Fibroblast of lung (primary cell): Measurements from ENCODE around the gene C22orf15. TPM values are rescaled to one million over a fixed set of nuclear protein-coding genes. Genes with fewer than 3 reads are reported as not detected.

Experiments
- DNase-seq, 2 donors: peaks; one replicate each; pipeline versions ENCODE4 v3.0.0 to v3.0.0-alpha.2; 2010; ENCODE audit warnings: low read depth in 2 of 2
- H2AFZ ChIP-seq: 2 replicates; pipeline ENCODE4 v1.5.1; 2012; ENCODE audit warnings: low read length, control low read depth, inconsistent platforms
- H3K27ac ChIP-seq: 2 replicates; pipeline ENCODE4 v1.5.1; 2011; ENCODE audit warnings: low read length, control low read depth; ENCODE audit not compliant: insufficient read depth
- H3K27me3 ChIP-seq: 2 replicates; pipeline ENCODE4 v1.5.1; 2011; ENCODE audit warnings: mild to moderate bottlenecking, low read length; ENCODE audit not compliant: control insufficient read depth, insufficient read depth
- H3K36me3 ChIP-seq: 2 replicates; pipeline ENCODE4 v1.5.1; 2011; ENCODE audit warnings: low read length; ENCODE audit not compliant: control insufficient read depth, insufficient read depth
- H3K4me1 ChIP-seq: 2 replicates; pipeline ENCODE4 v1.5.1; 2011; ENCODE audit warnings: low read length; ENCODE audit not compliant: control insufficient read depth, insufficient read depth; ENCODE audit errors: extremely low read depth
- H3K4me2 ChIP-seq: 2 replicates; pipeline ENCODE4 v1.5.1; 2011; ENCODE audit warnings: low read length, control low read depth; ENCODE audit not compliant: insufficient read depth; ENCODE audit errors: extremely low read depth
- H3K4me3 ChIP-seq, 4 experiments: fragments of 200-600 bp in 1 of 4; sonication (generic) in 1 of 4; replicated peaks in 1 of 4; 2 replicates each; pipeline ENCODE4 v1.5.1; 2011 to 2016; ENCODE audit warnings: low read length in 4 of 4, low read depth in 3 of 4, mild to moderate bottlenecking in 3 of 4, control low read depth in 2 of 4, inconsistent platforms in 1 of 4, mixed read lengths in 1 of 4; ENCODE audit not compliant: insufficient read depth in 1 of 4; ENCODE audit errors: control extremely low read depth in 1 of 4
- H3K79me2 ChIP-seq: 2 replicates; pipeline ENCODE4 v1.5.1; 2012; ENCODE audit warnings: mild to moderate bottlenecking, low read length, inconsistent platforms; ENCODE audit not compliant: control insufficient read depth, insufficient read depth
- H3K9ac ChIP-seq: 2 replicates; pipeline ENCODE4 v1.5.1; 2011; ENCODE audit warnings: mild to moderate bottlenecking, low read length, control low read depth; ENCODE audit not compliant: insufficient read depth
- H3K9me3 ChIP-seq: 2 replicates; pipeline ENCODE4 v1.5.1; 2012; ENCODE audit warnings: low read depth, low read length; ENCODE audit not compliant: control insufficient read depth, insufficient read depth
- H4K20me1 ChIP-seq: 2 replicates; pipeline ENCODE4 v1.5.1; 2011; ENCODE audit warnings: low read length; ENCODE audit not compliant: control insufficient read depth, insufficient read depth; ENCODE audit errors: extremely low read depth
- CTCF ChIP-seq, 2 donors: IDR thresholded peaks in 1 of 2; conservative IDR thresholded peaks in 1 of 2; 1 replicate in 1 of 2; 2 replicates in 1 of 2; pipeline ENCODE4 v1.5.1; 2011 to 2012; ENCODE audit warnings: low read length in 2 of 2, control low read depth in 1 of 2, inconsistent platforms in 1 of 2, low read depth in 1 of 2, mild to moderate bottlenecking in 1 of 2
- EZH2 ChIP-seq: IDR thresholded peaks from 2 replicates; pipeline ENCODE4 v1.5.1; 2012; ENCODE audit warnings: low read length, control low read depth, mild to moderate bottlenecking; ENCODE audit errors: missing control alignments
- polyA plus RNA-seq, 2 donors: library from polyadenylated mRNA; depleted of rRNA in 1 of 2; stranded (reverse) in 1 of 2; unstranded in 1 of 2; fragments of >200 nt; gene quantifications; 2 replicates each; pipeline ENCODE4 v1.2.1, GENCODE V29; 2011 to 2012; ENCODE audit warnings: missing spikeins in 1 of 2
- total RNA-seq: library from RNA; depleted of rRNA; stranded (reverse); fragments of >200 nt; gene quantifications from 2 replicates; pipeline ENCODE4 v1.2.1, GENCODE V29; 2014

The C22orf15 gene
- total and polyA plus RNA-seq, 2 donors (not counting 1 experiment from before 2014, with no cell fraction given) = 1.4 to 2.5 TPM

GRCh38 chr22:23751441-23751996 is 11.3 kb upstream of the C22orf15 start:
- TF ChIP-seq EZH2 (no peak), CTCF (conservative IDR thresholded peaks at IDR 0.05 in 1 of 2, IDR thresholded peaks at IDR 0.05 in 1 of 2; ENCODE audit: low read depth in 1 of 2, low read length in 2 of 2) (no peak)
- Histone ChIP-seq H3K27me3 (no peaks in the 10 kb centered on the region), H4K20me1 (no peaks in the 10 kb centered on the region), H3K9me3 (no peaks in the 10 kb centered on the region), H3K4me2 (peak overlapping the region; percentile 87), H3K27ac (peak overlapping the region; percentile 71), H3K9ac (peak overlapping the region; percentile 84), H3K36me3 (no peaks in the 10 kb centered on the region), H3K4me1 (no peaks in the 10 kb centered on the region), H3K4me3 (peak overlapping the region; percentile 56 to 80 (median 74)), H2AFZ (peak overlapping the region; percentile 96), H3K79me2 (no peaks in the 10 kb centered on the region)
- DNase-seq = peak in 1 of 2 donors; percentile 34

- Histone ChIP-seq H3K4me2 (no peak overlapping the region), H3K27me3 (no peaks in the 10 kb centered on the region), H2AFZ (no peak overlapping the region), H3K4me1 (no peaks in the 10 kb centered on the region), H3K79me2 (no peaks in the 10 kb centered on the region), H3K4me3 (no peak overlapping the region), H3K36me3 (no peaks in the 10 kb centered on the region), H4K20me1 (no peaks in the 10 kb centered on the region), H3K27ac (no peak overlapping the region), H3K9me3 (no peaks in the 10 kb centered on the region), H3K9ac (no peak overlapping the region)
- no peak for TF ChIP-seq EZH2
- TF ChIP-seq CTCF (conservative IDR thresholded peaks at IDR 0.05 in 1 of 2, IDR thresholded peaks at IDR 0.05 in 1 of 2; ENCODE audit: low read depth in 1 of 2, low read length in 2 of 2) = no peak
- no peak for DNase-seq
Measured at GRCh38 chr22:23752090-23752691, 10.6 kb upstream of the C22orf15 start.

GRCh38 chr22:23752750-23753149 is 10.0 kb upstream of the C22orf15 start:
- no peaks in the 10 kb centered on the region for H3K9me3 ChIP-seq
- H3K9ac ChIP-seq = no peak overlapping the region
- H3K4me3 ChIP-seq = no peak overlapping the region
- no peak overlapping the region for H3K27ac ChIP-seq
- no peaks in the 10 kb centered on the region for H3K79me2 ChIP-seq
- H2AFZ ChIP-seq = no peak overlapping the region
- H3K27me3 ChIP-seq = no peaks in the 10 kb centered on the region
- no peak for TF ChIP-seq CTCF (conservative IDR thresholded peaks at IDR 0.05 in 1 of 2, IDR thresholded peaks at IDR 0.05 in 1 of 2; ENCODE audit: low read depth in 1 of 2, low read length in 2 of 2)
- no peak for TF ChIP-seq EZH2
- H3K4me1 ChIP-seq = no peaks in the 10 kb centered on the region
- H4K20me1 ChIP-seq = no peaks in the 10 kb centered on the region
- H3K36me3 ChIP-seq = no peaks in the 10 kb centered on the region
- no peak for DNase-seq
- H3K4me2 ChIP-seq = no peak overlapping the region
